Trophoblast cell (in vitro differentiated cells and primary cell): ENCODE results near the gene HBP1.
"Not testable (repeated sequence)": the region's sequence is repeated elsewhere in the genome, so short reads cannot be mapped to it uniquely, and the experiment has no call there.

Experiments used
- DNase-seq, 2 donors: peaks; one replicate each; pipeline ENCODE4 v3.0.0-alpha.2; 2016
- H2AFZ ChIP-seq: 2 replicates; pipeline ENCODE4 v1.6.1; 2013; ENCODE audit warnings: low read length, moderate library complexity, mild to moderate bottlenecking; ENCODE audit not compliant: insufficient read depth, poor library complexity
- H2AK5ac ChIP-seq: 2 replicates; pipeline ENCODE4 v1.6.1; 2013; ENCODE audit warnings: mild to moderate bottlenecking, low read length
- H2BK120ac ChIP-seq: 2 replicates; pipeline ENCODE4 v1.6.1; 2013; ENCODE audit warnings: low read length, mild to moderate bottlenecking, moderate library complexity; ENCODE audit not compliant: insufficient read depth, poor library complexity
- H2BK12ac ChIP-seq: 2 replicates; pipeline ENCODE4 v1.6.1; 2013; ENCODE audit warnings: mild to moderate bottlenecking, low read length, moderate library complexity
- H2BK5ac ChIP-seq: 2 replicates; pipeline ENCODE4 v1.6.1; 2013; ENCODE audit warnings: low read length, low read depth, moderate library complexity, mild to moderate bottlenecking; ENCODE audit not compliant: poor library complexity
- H3K14ac ChIP-seq: 2 replicates; pipeline ENCODE4 v1.6.1; 2013; ENCODE audit warnings: mild to moderate bottlenecking, low read length
- H3K18ac ChIP-seq: 2 replicates; pipeline ENCODE4 v1.6.1; 2013; ENCODE audit warnings: mild to moderate bottlenecking, low read length
- H3K23ac ChIP-seq: 2 replicates; pipeline ENCODE4 v1.6.1; 2013; ENCODE audit warnings: low read length
- H3K27ac ChIP-seq: 2 replicates; pipeline ENCODE4 v1.5.1; 2013; ENCODE audit warnings: low read depth, mild to moderate bottlenecking, inconsistent platforms, low read length, moderate library complexity
- H3K27me3 ChIP-seq: 2 replicates; pipeline ENCODE4 v1.6.1; 2013; ENCODE audit warnings: inconsistent platforms, mild to moderate bottlenecking, low read length, moderate library complexity; ENCODE audit not compliant: insufficient read depth
- H3K36me3 ChIP-seq, 2 experiments: 1 replicate in 1 of 2; 2 replicates in 1 of 2; pipeline ENCODE4 v1.6.1; 2013; ENCODE audit warnings: low read length in 2 of 2, mild to moderate bottlenecking in 2 of 2, moderate library complexity in 1 of 2; ENCODE audit not compliant: insufficient read depth in 2 of 2, control insufficient read depth in 1 of 2
- H3K4ac ChIP-seq: 2 replicates; pipeline ENCODE4 v1.6.1; 2013; ENCODE audit warnings: low read depth, mild to moderate bottlenecking, low read length, moderate library complexity
- H3K4me1 ChIP-seq, 2 experiments: 1 replicate in 1 of 2; 2 replicates in 1 of 2; pipeline ENCODE4 v1.6.1; 2013; ENCODE audit warnings: low read length in 2 of 2, mild to moderate bottlenecking in 2 of 2, moderate library complexity in 1 of 2; ENCODE audit not compliant: insufficient read depth in 2 of 2, control insufficient read depth in 1 of 2
- H3K4me2 ChIP-seq: 2 replicates; pipeline ENCODE4 v1.6.1; 2013; ENCODE audit warnings: inconsistent platforms, mild to moderate bottlenecking, low read length, moderate library complexity
- H3K4me3 ChIP-seq: 2 replicates; pipeline ENCODE4 v1.5.1; 2013; ENCODE audit warnings: mild to moderate bottlenecking, low read depth, low read length, inconsistent platforms
- H3K79me1 ChIP-seq: one replicate; pipeline ENCODE4 v1.6.1; 2013; ENCODE audit warnings: low read length
- H3K79me2 ChIP-seq: 2 replicates; pipeline ENCODE4 v1.6.1; 2013; ENCODE audit warnings: low read length, mild to moderate bottlenecking; ENCODE audit not compliant: control insufficient read depth, insufficient read depth, poor library complexity
- H3K9ac ChIP-seq: 2 replicates; pipeline ENCODE4 v1.6.1; 2013; ENCODE audit warnings: mild to moderate bottlenecking, low read length
- H3K9me3 ChIP-seq: 2 replicates; pipeline ENCODE4 v1.6.1; 2013; ENCODE audit warnings: low read depth, mild to moderate bottlenecking, control low read depth, inconsistent platforms, low read length; ENCODE audit not compliant: insufficient read depth
- H4K12ac ChIP-seq: 2 replicates; pipeline ENCODE4 v1.6.1; 2013; ENCODE audit warnings: low read depth, mild to moderate bottlenecking, low read length, moderate library complexity
- H4K8ac ChIP-seq: 2 replicates; pipeline ENCODE4 v1.6.1; 2013; ENCODE audit warnings: low read depth, mild to moderate bottlenecking, low read length, moderate library complexity
- H4K91ac ChIP-seq: one replicate; pipeline ENCODE4 v1.6.1; 2013; ENCODE audit warnings: low read depth, mild to moderate bottlenecking, low read length, moderate library complexity
- WGBS: extraction: QIAGEN DNeasy Blood & Tissue Kit; methylation state at CpG from one replicate; pipeline ENCODE4 v1.1.7; 2013; ENCODE audit warnings: missing lambda C conversion rate; ENCODE audit not compliant: insufficient read length, insufficient coverage; ENCODE audit errors: extremely low coverage; 5-methylcytosine and 5-hydroxymethylcytosine counted together

HBP1 gene

GRCh38 chr7:107242267-107242666, 73.5 kb downstream of the HBP1 start:
- no peak overlapping the region for H4K8ac ChIP-seq
- no peak overlapping the region for H2BK5ac ChIP-seq
- no peak overlapping the region for H3K23ac ChIP-seq
- H3K4me1 ChIP-seq, result peaks cover 0 to 2% of the 10 kb centered on the region in 2 experiments
- no peak overlapping the region for H3K4ac ChIP-seq
- H4K12ac ChIP-seq, result no peak overlapping the region
- no peak overlapping the region for H3K27ac ChIP-seq
- no peak for DNase-seq
- no peaks in the 10 kb centered on the region for H3K27me3 ChIP-seq
- no peak overlapping the region for H3K18ac ChIP-seq
- H2BK12ac ChIP-seq, result no peak overlapping the region
- H3K36me3 ChIP-seq, result no peaks in the 10 kb centered on the region
- H3K79me2 ChIP-seq, result no peaks in the 10 kb centered on the region
- no peak overlapping the region for H4K91ac ChIP-seq
- WGBS, result no CpG with 5 or more reads among the region's 4 CpGs
- no peaks in the 10 kb centered on the region for H3K79me1 ChIP-seq
- H2BK120ac ChIP-seq, result no peak overlapping the region
- no peaks in the 10 kb centered on the region for H3K9me3 ChIP-seq
- no peak overlapping the region for H3K9ac ChIP-seq
- H2AFZ ChIP-seq, result no peak overlapping the region
- H3K4me2 ChIP-seq, result no peak overlapping the region
- no peak overlapping the region for H3K14ac ChIP-seq
- H2AK5ac ChIP-seq, result no peak overlapping the region
- H3K4me3 ChIP-seq, result no peak overlapping the region

GRCh38 chr7:107244613-107245012, 75.8 kb downstream of the HBP1 start:
- Histone ChIP-seq H2BK120ac (no peak overlapping the region), H3K4me3 (no peak overlapping the region), H3K27me3 (no peaks in the 10 kb centered on the region), H3K27ac (no peak overlapping the region), H3K79me1 (no peaks in the 10 kb centered on the region), H3K9me3 (no peaks in the 10 kb centered on the region), H3K23ac (no peak overlapping the region), H4K12ac (no peak overlapping the region), H2AFZ (no peak overlapping the region), H3K79me2 (no peaks in the 10 kb centered on the region), H3K4me2 (no peak overlapping the region), H3K14ac (no peak overlapping the region), H3K18ac (no peak overlapping the region), H2BK5ac (no peak overlapping the region), H2AK5ac (no peak overlapping the region), H4K91ac (no peak overlapping the region), H3K36me3 (peaks cover 0 to 1% of the 10 kb centered on the region in 2 experiments), H3K9ac (no peak overlapping the region), H3K4ac (no peak overlapping the region), H4K8ac (no peak overlapping the region), H2BK12ac (no peak overlapping the region), H3K4me1 (no peaks in the 10 kb centered on the region)
- WGBS, result no CpG with 5 or more reads among the region's 2 CpGs
- DNase-seq, result no peak

- H3K79me1 ChIP-seq, H3K18ac ChIP-seq, H4K91ac ChIP-seq, H2AK5ac ChIP-seq, H3K36me3 ChIP-seq, H3K14ac ChIP-seq, H4K12ac ChIP-seq, H3K79me2 ChIP-seq, H3K9ac ChIP-seq, H3K4me3 ChIP-seq, DNase-seq, H3K27me3 ChIP-seq, H2BK120ac ChIP-seq, H2BK12ac ChIP-seq, H2AFZ ChIP-seq, H4K8ac ChIP-seq, H2BK5ac ChIP-seq, H3K23ac ChIP-seq, H3K9me3 ChIP-seq, H3K4me2 ChIP-seq, H3K4ac ChIP-seq, H3K4me1 ChIP-seq, H3K27ac ChIP-seq: not testable (repeated sequence)
- no CpG with 5 or more reads among the region's 3 CpGs for WGBS
Observed at GRCh38 chr7:107246836-107247235, 78.0 kb downstream of the HBP1 start.

- Histone ChIP-seq H3K14ac (no peak overlapping the region), H4K91ac (no peak overlapping the region), H3K4me2 (no peak overlapping the region), H3K27ac (no peak overlapping the region), H3K9me3 (no peaks in the 10 kb centered on the region), H2BK5ac (no peak overlapping the region), H2BK120ac (no peak overlapping the region), H2AK5ac (no peak overlapping the region), H4K12ac (no peak overlapping the region), H3K4me1 (no peaks in the 10 kb centered on the region), H3K9ac (no peak overlapping the region), H3K23ac (no peak overlapping the region), H3K36me3 (peaks cover 0 to 1% of the 10 kb centered on the region in 2 experiments), H3K18ac (no peak overlapping the region), H2AFZ (no peak overlapping the region), H3K79me1 (no peaks in the 10 kb centered on the region), H2BK12ac (no peak overlapping the region), H3K27me3 (no peaks in the 10 kb centered on the region), H4K8ac (no peak overlapping the region), H3K4ac (no peak overlapping the region), H3K79me2 (no peaks in the 10 kb centered on the region), H3K4me3 (no peak overlapping the region)
- DNase-seq, result no peak
- WGBS, result no CpG with 5 or more reads among the region's 5 CpGs
Observed at GRCh38 chr7:107248551-107249316, 79.9 kb downstream of the HBP1 start.
